Peyer's patch (tissue), 4 donors: Measurements from ENCODE around the gene JDP2. TPM values are rescaled to one million over a fixed set of nuclear protein-coding genes. Genes with fewer than 3 reads are reported as not detected.

ENCODE experiments used
- DNase-seq, 3 donors: peaks; one replicate each; pipeline ENCODE4 v3.0.0-alpha.2; 2017 to 2019
- H3K27ac ChIP-seq, 4 donors: fragments of 200-600 bp; sonication (generic); one replicate each; pipeline ENCODE4 v1.5.1; 2016 to 2019
- H3K27me3 ChIP-seq, 2 donors: fragments of 200-600 bp; sonication (generic); one replicate each; pipeline ENCODE4 v1.5.1; 2019
- H3K36me3 ChIP-seq, 3 donors: fragments of 200-600 bp; sonication (generic); one replicate each; pipeline ENCODE4 v1.5.1; 2016 to 2019
- H3K4me1 ChIP-seq, 4 donors: fragments of 200-600 bp; sonication (generic); one replicate each; pipeline ENCODE4 v1.5.1; 2016 to 2019
- H3K4me3 ChIP-seq, 4 donors: fragments of 200-600 bp; sonication (generic); 1 replicate in 3 of 4; 2 replicates in 1 of 4; pipeline ENCODE4 v1.5.1; 2016 to 2019; ENCODE audit warnings: mild to moderate bottlenecking in 1 of 4
- H3K9me3 ChIP-seq, 4 donors: fragments of 200-600 bp; sonication (generic); one replicate each; pipeline ENCODE4 v1.5.1; 2016 to 2019; ENCODE audit warnings: mild to moderate bottlenecking in 1 of 4
- POLR2A ChIP-seq, 2 donors: fragments of 450-650 bp; IDR thresholded peaks; one replicate each; pipeline ENCODE4 v1.5.1; 2017; ENCODE audit warnings: antibody characterized with exemption in 2 of 2, mild to moderate bottlenecking in 2 of 2, moderate library complexity in 2 of 2
- total RNA-seq, 4 donors: library from RNA; depleted of rRNA; stranded (reverse); fragments of >200 nt; gene quantifications; one replicate each; pipeline ENCODE4 v1.1.0, GENCODE V29; 2016
- TF ChIP-seq, protein P1 (sequence below), 6 experiments: fragments of 450-650 bp in 4 of 6; fragments of 200-600 bp in 2 of 6; sonication (generic) in 1 of 6; IDR thresholded peaks; one replicate each; pipeline ENCODE4 v1.5.1; 2017 to 2019; ENCODE audit warnings: antibody characterized with exemption in 6 of 6, mild to moderate bottlenecking in 3 of 6, moderate library complexity in 1 of 6

Gene JDP2
- total RNA-seq, 4 donors from 2014 or later: 56.7 to 111 (median 67.2) TPM

DNA sequence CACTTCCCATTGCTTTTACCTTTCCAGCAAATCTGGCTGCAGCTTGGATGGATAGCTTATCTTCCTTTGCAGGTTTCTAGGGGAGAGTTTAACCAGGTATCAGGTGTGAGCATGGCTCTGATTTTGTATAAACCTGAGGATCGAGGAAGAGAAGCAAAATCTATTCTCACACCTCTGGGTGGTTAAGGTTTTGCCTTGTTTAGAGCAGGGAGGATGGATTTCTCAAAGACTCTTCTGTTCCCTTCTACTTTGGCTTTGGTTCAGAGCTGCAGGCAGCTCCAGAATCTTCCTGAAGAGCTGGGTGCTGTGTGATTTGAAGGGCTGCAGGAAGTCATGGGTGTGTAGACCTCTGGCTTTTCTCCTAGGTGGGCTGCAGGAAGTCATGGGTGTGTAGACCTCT, 1.7 kb downstream of the JDP2 start:
- Histone ChIP-seq H3K9me3 (no peaks in the 10 kb centered on the region), H3K4me3 (peak overlapping the region in 2 of 4 donors; percentile 75 to 85), H3K36me3 (peaks cover 0 to 24% (median 0%) of the 10 kb centered on the region in 3 donors), H3K27me3 (no peaks in the 10 kb centered on the region), H3K4me1 (peaks cover 4 to 55% (median 5%) of the 10 kb centered on the region in 4 donors), H3K27ac (peak overlapping the region in 3 of 4 donors; percentile 78 to 87 (median 81))
- no peak for DNase-seq
- TF ChIP-seq, protein P1, sequence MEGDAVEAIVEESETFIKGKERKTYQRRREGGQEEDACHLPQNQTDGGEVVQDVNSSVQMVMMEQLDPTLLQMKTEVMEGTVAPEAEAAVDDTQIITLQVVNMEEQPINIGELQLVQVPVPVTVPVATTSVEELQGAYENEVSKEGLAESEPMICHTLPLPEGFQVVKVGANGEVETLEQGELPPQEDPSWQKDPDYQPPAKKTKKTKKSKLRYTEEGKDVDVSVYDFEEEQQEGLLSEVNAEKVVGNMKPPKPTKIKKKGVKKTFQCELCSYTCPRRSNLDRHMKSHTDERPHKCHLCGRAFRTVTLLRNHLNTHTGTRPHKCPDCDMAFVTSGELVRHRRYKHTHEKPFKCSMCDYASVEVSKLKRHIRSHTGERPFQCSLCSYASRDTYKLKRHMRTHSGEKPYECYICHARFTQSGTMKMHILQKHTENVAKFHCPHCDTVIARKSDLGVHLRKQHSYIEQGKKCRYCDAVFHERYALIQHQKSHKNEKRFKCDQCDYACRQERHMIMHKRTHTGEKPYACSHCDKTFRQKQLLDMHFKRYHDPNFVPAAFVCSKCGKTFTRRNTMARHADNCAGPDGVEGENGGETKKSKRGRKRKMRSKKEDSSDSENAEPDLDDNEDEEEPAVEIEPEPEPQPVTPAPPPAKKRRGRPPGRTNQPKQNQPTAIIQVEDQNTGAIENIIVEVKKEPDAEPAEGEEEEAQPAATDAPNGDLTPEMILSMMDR (IDR thresholded peaks at IDR 0.05): no peak
- TF ChIP-seq POLR2A (IDR thresholded peaks at IDR 0.05): no peak

DNA sequence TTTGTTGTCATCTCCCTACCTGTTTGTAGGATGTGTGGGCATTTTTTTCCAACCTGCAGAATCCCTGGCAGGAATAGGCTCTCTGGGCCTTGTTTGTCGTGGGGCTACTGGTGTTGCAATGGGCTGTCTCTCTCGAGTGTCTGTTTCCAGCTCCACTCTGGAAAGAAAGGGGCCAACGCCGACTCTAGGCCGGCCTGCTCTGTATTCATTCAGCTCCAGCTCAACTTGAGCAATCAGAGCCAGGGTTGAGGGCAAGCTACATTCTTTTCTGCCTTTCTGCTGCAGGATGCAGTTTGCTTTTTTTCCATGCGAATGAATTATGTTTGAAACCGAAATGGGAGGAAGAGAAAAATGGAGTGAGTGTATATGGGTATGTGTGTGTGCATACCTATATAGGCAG, 2.3 kb downstream of the JDP2 start:
- Histone ChIP-seq H3K4me3 (peak overlapping the region in 2 of 4 donors; percentile 75 to 85), H3K36me3 (peaks cover 0 to 29% (median 0%) of the 10 kb centered on the region in 3 donors), H3K9me3 (no peaks in the 10 kb centered on the region), H3K4me1 (peaks cover 4 to 60% (median 5%) of the 10 kb centered on the region in 4 donors), H3K27me3 (no peaks in the 10 kb centered on the region), H3K27ac (peak overlapping the region in 3 of 4 donors; percentile 78 to 87 (median 81))
- no peak for TF ChIP-seq POLR2A (IDR thresholded peaks at IDR 0.05)
- TF ChIP-seq, protein P1 (IDR thresholded peaks at IDR 0.05): no peak
- DNase-seq: no peak

DNA sequence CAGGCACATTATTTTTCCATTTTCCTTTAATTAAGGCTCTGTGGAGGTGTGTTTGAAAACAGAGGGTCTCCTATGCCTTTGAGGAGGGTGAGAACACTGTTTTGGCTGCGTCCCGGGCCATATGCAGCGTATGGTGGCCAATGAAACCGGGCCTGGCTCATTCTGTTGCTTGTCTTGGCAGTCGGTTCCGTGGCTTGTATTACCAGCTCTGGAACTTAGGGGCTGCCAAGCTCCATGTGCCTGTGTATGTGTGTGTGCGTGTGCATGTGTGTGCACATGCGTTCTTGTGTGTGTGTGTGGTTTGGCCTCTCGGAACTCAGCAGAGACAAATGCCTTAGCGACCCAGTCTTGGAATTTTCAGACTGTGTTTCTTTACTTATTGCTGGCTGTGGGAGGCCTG, 2.7 kb downstream of the JDP2 start:
- Histone ChIP-seq H3K27ac (peak overlapping the region in 3 of 4 donors; percentile 78 to 87 (median 81)), H3K4me1 (peaks cover 4 to 64% (median 6%) of the 10 kb centered on the region in 4 donors), H3K4me3 (peak overlapping the region in 2 of 4 donors; percentile 75 to 85), H3K36me3 (peaks cover 0 to 33% (median 0%) of the 10 kb centered on the region in 3 donors), H3K9me3 (no peaks in the 10 kb centered on the region), H3K27me3 (no peaks in the 10 kb centered on the region)
- DNase-seq: no peak
- TF ChIP-seq, protein P1 (IDR thresholded peaks at IDR 0.05): peak in 1 of 6 experiments; percentile 8
- TF ChIP-seq POLR2A (IDR thresholded peaks at IDR 0.05): no peak

- H3K9me3 ChIP-seq: no peaks in the 10 kb centered on the region
- no peaks in the 10 kb centered on the region for H3K27me3 ChIP-seq
- H3K36me3 ChIP-seq: peaks cover 0 to 37% (median 0%) of the 10 kb centered on the region in 3 donors
- TF ChIP-seq, protein P1 (IDR thresholded peaks at IDR 0.05): no peak
- TF ChIP-seq POLR2A (IDR thresholded peaks at IDR 0.05): no peak
- DNase-seq: no peak
- H3K27ac ChIP-seq: peak overlapping the region in 2 of 4 donors; percentile 81 to 87
- H3K4me1 ChIP-seq: peaks cover 4 to 69% (median 7%) of the 10 kb centered on the region in 4 donors
- H3K4me3 ChIP-seq: peak overlapping the region in 2 of 4 donors; percentile 75 to 85
These were observed 3.2 kb downstream of the JDP2 start for GRCh38 chr14:75430976-75431375.

- Histone ChIP-seq H3K4me3 (no peak overlapping the region), H3K9me3 (no peaks in the 10 kb centered on the region), H3K27me3 (no peaks in the 10 kb centered on the region), H3K4me1 (peaks cover 4 to 70% (median 11%) of the 10 kb centered on the region in 4 donors), H3K27ac (peak overlapping the region in 3 of 4 donors; percentile 28 to 87 (median 81)), H3K36me3 (peaks cover 0 to 37% (median 0%) of the 10 kb centered on the region in 3 donors)
- no peak for DNase-seq
- TF ChIP-seq POLR2A (IDR thresholded peaks at IDR 0.05): no peak
- TF ChIP-seq, protein P1 (IDR thresholded peaks at IDR 0.05): no peak
These were observed 4.0 kb downstream of the JDP2 start for GRCh38 chr14:75431827-75432226.
